Brain microvascular endothelial cell (primary cell): Measurements from ENCODE around the gene HOMER2.

Source experiments
- DNase-seq: peaks from one replicate; pipeline ENCODE4 v3.0.0-alpha.2; 2020
- H3K27ac ChIP-seq: fragments of 250-450 bp; sonication (Bioruptor Pico); 2 replicates; pipeline ENCODE4 v1.5.1; 2020; ENCODE audit warnings: mild to moderate bottlenecking, moderate library complexity
- H3K27me3 ChIP-seq: fragments of 250-450 bp; sonication (Bioruptor Pico); replicated peaks from 2 replicates; pipeline ENCODE4 v1.5.1; 2020; ENCODE audit warnings: mild to moderate bottlenecking
- H3K36me3 ChIP-seq: fragments of 250-450 bp; sonication (Bioruptor Pico); replicated peaks from 2 replicates; pipeline ENCODE4 v1.5.1; 2020; ENCODE audit warnings: mild to moderate bottlenecking
- H3K4me3 ChIP-seq: 2 replicates; pipeline ENCODE4 v1.5.1; 2011; ENCODE audit warnings: low read depth, mild to moderate bottlenecking, control low read depth, low read length, moderate library complexity
- in situ Hi-C: cut with HindIII; loops from 2 replicates; pipeline ENCODE4 v1.10.0; 2017; ENCODE audit warnings: low sequenced_read_pairs, low pct_ligation_motif_present
- TF ChIP-seq, protein P1 (sequence below): IDR thresholded peaks from 2 replicates; pipeline ENCODE4 v1.5.1; 2011; ENCODE audit warnings: low read depth, mild to moderate bottlenecking, moderate library complexity, low read length, control low read depth, inconsistent platforms; ENCODE audit errors: missing control alignments

HOMER2 gene

DNA sequence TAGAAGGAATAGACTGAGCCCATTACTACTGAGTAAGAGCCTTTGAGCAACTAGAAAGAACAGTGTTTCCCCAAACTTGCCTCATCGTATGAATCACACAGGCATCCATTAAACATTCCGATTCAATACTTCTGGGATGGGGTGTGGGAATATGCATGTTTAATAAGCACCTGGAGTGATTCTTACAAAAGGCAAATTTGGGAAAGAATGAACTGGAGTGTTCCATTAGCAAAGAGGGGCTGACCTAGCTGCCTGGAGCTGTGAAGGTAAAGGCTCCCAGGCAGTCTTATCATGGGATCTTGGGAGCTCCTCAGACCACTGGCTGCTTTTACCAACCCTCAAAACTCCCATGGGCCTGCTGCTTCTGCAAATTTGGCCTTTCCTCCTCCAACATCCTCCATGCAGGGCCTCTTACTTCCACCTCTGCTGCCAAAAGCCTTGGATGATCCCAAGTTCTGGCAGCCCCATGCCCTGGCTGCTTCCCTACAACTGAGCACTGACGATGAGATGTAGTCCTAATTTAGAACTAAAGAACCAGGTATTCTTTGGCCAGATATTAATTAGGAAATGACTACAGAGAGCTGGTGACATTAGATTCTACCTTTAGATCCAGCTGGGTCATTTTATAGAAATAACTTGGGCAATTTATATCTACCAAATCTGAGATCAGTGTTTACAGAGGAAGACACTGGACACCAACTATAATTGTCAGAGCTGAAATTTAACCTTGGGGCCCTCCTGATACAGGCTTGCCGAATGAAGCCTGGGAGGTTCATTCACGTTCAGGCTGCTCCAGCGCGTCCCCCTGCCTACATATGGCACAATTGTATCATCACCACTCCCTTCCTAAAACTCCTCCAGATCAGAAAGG lies 11.2 kb upstream of the HOMER2 start:
- Histone ChIP-seq H3K27me3 (no peaks in the 10 kb centered on the region), H3K36me3 (no peaks in the 10 kb centered on the region), H3K27ac (no peak overlapping the region), H3K4me3 (no peak overlapping the region)
- DNase-seq, result no peak
- TF ChIP-seq, protein P1, sequence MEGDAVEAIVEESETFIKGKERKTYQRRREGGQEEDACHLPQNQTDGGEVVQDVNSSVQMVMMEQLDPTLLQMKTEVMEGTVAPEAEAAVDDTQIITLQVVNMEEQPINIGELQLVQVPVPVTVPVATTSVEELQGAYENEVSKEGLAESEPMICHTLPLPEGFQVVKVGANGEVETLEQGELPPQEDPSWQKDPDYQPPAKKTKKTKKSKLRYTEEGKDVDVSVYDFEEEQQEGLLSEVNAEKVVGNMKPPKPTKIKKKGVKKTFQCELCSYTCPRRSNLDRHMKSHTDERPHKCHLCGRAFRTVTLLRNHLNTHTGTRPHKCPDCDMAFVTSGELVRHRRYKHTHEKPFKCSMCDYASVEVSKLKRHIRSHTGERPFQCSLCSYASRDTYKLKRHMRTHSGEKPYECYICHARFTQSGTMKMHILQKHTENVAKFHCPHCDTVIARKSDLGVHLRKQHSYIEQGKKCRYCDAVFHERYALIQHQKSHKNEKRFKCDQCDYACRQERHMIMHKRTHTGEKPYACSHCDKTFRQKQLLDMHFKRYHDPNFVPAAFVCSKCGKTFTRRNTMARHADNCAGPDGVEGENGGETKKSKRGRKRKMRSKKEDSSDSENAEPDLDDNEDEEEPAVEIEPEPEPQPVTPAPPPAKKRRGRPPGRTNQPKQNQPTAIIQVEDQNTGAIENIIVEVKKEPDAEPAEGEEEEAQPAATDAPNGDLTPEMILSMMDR, result no peak
- in situ Hi-C loops, result no loop called here

- no peaks in the 10 kb centered on the region for H3K36me3 ChIP-seq
These were observed 8.2 kb upstream of the HOMER2 start for GRCh38 chr15:82960766-82961165.

DNA sequence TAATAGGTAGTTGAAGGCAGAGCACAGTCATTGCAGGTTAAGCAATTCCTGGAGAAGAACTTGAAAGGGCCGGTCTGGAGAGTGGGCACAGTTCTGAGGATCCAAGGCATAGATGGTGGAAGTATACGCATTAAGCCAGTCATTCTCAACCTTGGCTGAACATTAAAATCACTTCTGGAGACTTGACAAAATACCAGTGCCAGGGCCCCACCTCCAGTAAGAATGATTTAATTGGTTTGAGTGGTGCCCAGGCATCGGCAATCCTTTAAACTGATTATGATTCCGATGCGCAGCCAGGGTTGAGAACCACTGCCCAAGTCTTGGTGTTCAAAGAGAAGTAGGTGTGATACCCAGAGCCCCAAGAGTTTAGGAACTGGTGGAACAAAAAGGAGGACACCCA lies 6.9 kb upstream of the HOMER2 start:
- in situ Hi-C loops, result no loop called here
- TF ChIP-seq, protein P1, result no peak
- no peak overlapping the region for H3K27ac ChIP-seq

More at GRCh38 chr15:82960766-82961165, 8.2 kb upstream of the HOMER2 start:
- TF ChIP-seq, protein P1, result no peak
- DNase-seq, result no peak
- in situ Hi-C loops, result no loop called here
- Histone ChIP-seq H3K27ac (no peak overlapping the region), H3K4me3 (no peak overlapping the region), H3K27me3 (no peaks in the 10 kb centered on the region)

GRCh38 chr15:82958638-82959037 lies 6.1 kb upstream of the HOMER2 start:
- no peaks in the 10 kb centered on the region for H3K36me3 ChIP-seq
- in situ Hi-C loops, result no loop called here
- no peak for DNase-seq
- TF ChIP-seq, protein P1, result no peak
- no peak overlapping the region for H3K4me3 ChIP-seq
- H3K27me3 ChIP-seq, result no peaks in the 10 kb centered on the region
- H3K27ac ChIP-seq, result no peak overlapping the region

More for the DNA sequence above, 6.9 kb upstream of the HOMER2 start:
- Histone ChIP-seq H3K36me3 (no peaks in the 10 kb centered on the region), H3K27me3 (no peaks in the 10 kb centered on the region), H3K4me3 (no peak overlapping the region)
- DNase-seq, result no peak

DNA sequence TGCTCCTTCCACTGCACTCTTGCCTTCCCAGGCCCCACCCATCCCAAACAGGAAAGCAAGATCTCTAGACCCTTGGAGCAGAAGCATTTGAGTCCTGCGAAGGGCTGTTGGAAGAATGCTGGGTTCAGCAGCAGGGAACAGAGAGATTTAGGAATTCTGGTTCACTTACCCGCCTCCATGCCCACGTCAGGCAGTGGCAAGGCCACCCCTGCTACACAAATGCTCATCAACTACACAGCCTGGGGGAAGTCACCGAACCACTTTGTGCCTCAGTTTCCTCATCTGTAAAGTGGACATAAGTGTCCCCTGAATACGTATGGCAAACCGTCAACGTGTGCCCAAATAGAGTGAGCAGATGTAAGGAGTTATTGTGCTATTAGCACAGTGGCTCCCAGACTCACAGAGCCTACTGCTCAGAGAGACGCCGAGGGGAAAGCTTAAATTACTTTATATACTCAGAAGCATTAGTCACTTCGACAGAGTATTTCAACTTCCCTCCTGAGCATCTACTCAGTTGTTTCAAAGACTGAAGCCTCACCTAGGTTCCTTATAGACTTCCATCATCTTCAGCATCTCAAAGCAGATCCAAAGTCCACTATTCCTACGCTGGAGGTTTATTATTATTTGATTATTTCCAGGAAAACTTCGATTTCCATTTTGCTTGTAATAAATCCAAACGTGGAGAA lies 905 bp downstream of the HOMER2 start:
- no peak overlapping the region for H3K27ac ChIP-seq
- H3K27me3 ChIP-seq, result peaks cover 7% of the 10 kb centered on the region
- TF ChIP-seq, protein P1, result no peak
- in situ Hi-C loops, result no loop called here
- DNase-seq, result no peak
- H3K36me3 ChIP-seq, result no peaks in the 10 kb centered on the region
- peak overlapping the region; percentile 40 for H3K4me3 ChIP-seq
